Nephron (organoid): ENCODE results near the gene HTT-AS.

Experiments
- H3K27ac Mint-ChIP-seq, 3 experiments: 2 replicates each; pipeline ENCODE4 v1.8.0; 2020; ENCODE audit warnings: mixed read lengths in 3 of 3, mild to moderate bottlenecking in 2 of 3, moderate library complexity in 1 of 3
- H3K27me3 Mint-ChIP-seq: 2 replicates; pipeline ENCODE4 v1.8.0; 2021; ENCODE audit warnings: low read depth, mild to moderate bottlenecking, moderate library complexity, mixed read lengths
- H3K36me3 Mint-ChIP-seq: 2 replicates; pipeline ENCODE4 v1.8.0; 2020; ENCODE audit warnings: low read depth, mixed read lengths
- H3K4me1 Mint-ChIP-seq: 2 replicates; pipeline ENCODE4 v1.8.0; 2020; ENCODE audit warnings: mixed read lengths
- H3K4me3 Mint-ChIP-seq, 3 experiments: 2 replicates each; pipeline ENCODE4 v1.8.0; 2020; ENCODE audit warnings: mild to moderate bottlenecking in 3 of 3, mixed read lengths in 3 of 3, moderate library complexity in 2 of 3
- H3K9me3 Mint-ChIP-seq: 2 replicates; pipeline ENCODE4 v1.8.0; 2020; ENCODE audit warnings: mixed read lengths
- TF ChIP-seq, protein P1 (sequence below), 3 experiments: fragments of 200-600 bp; sonication (generic); IDR thresholded peaks; one replicate each; pipeline ENCODE4 v1.5.0; 2021; ENCODE audit warnings: antibody characterized with exemption in 3 of 3; ENCODE audit not compliant: unreplicated experiment in 3 of 3

The HTT-AS gene

DNA sequence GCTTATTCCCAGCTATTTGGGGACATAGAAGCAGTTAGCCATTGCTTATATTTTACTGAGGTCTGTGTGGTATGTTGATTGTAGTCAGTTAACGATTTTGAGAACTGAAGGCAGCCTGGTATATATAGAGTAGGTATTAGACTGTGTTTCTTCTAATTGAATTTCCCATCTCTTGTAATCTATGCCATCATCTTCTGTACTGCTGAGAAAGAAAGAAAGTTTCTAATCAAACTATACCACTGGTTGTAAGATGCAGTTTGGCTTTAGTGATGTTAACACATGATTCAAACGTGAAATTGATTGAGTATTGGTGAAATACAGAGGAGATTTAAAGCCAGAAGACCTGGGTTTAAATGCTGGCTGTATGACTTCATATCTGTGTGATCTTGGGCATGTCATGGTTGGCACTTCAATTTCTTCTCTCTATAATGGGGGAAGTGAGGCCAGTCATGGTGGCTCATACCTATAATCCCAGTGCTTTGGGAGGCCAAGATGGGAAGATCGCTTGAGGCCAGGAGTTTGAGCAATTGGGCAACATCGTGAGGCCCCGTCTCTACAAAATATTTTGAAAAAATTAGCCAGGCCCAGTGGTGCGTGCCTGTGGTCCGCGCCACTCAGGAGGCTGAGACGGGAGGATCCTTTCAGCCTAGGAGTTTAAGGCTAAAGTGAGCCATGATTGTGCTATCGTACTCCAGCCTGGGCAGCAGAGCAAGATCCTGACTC, 11.8 kb upstream of the HTT-AS start:
- Mint-ChIP-seq H3K4me3 (no peak overlapping the region), H3K4me1 (no peaks in the 10 kb centered on the region), H3K27ac (peak overlapping the region in 1 of 3 experiments; percentile 73), H3K9me3 (no peaks in the 10 kb centered on the region), H3K27me3 (no peaks in the 10 kb centered on the region), H3K36me3 (peaks cover 34% of the 10 kb centered on the region)
- TF ChIP-seq, protein P1, sequence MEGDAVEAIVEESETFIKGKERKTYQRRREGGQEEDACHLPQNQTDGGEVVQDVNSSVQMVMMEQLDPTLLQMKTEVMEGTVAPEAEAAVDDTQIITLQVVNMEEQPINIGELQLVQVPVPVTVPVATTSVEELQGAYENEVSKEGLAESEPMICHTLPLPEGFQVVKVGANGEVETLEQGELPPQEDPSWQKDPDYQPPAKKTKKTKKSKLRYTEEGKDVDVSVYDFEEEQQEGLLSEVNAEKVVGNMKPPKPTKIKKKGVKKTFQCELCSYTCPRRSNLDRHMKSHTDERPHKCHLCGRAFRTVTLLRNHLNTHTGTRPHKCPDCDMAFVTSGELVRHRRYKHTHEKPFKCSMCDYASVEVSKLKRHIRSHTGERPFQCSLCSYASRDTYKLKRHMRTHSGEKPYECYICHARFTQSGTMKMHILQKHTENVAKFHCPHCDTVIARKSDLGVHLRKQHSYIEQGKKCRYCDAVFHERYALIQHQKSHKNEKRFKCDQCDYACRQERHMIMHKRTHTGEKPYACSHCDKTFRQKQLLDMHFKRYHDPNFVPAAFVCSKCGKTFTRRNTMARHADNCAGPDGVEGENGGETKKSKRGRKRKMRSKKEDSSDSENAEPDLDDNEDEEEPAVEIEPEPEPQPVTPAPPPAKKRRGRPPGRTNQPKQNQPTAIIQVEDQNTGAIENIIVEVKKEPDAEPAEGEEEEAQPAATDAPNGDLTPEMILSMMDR (IDR thresholded peaks at IDR 0.05; ENCODE audit: unreplicated experiment in 3 of 3): no peak

- Mint-ChIP-seq H3K9me3 (no peaks in the 10 kb centered on the region), H3K4me3 (no peak overlapping the region), H3K4me1 (no peaks in the 10 kb centered on the region), H3K27ac (peak overlapping the region in 1 of 3 experiments; percentile 26), H3K36me3 (peaks cover 23% of the 10 kb centered on the region), H3K27me3 (no peaks in the 10 kb centered on the region)
- TF ChIP-seq, protein P1 (IDR thresholded peaks at IDR 0.05; ENCODE audit: unreplicated experiment in 3 of 3): no peak
Measured at GRCh38 chr4:3083732-3084131, 9.4 kb upstream of the HTT-AS start.

DNA sequence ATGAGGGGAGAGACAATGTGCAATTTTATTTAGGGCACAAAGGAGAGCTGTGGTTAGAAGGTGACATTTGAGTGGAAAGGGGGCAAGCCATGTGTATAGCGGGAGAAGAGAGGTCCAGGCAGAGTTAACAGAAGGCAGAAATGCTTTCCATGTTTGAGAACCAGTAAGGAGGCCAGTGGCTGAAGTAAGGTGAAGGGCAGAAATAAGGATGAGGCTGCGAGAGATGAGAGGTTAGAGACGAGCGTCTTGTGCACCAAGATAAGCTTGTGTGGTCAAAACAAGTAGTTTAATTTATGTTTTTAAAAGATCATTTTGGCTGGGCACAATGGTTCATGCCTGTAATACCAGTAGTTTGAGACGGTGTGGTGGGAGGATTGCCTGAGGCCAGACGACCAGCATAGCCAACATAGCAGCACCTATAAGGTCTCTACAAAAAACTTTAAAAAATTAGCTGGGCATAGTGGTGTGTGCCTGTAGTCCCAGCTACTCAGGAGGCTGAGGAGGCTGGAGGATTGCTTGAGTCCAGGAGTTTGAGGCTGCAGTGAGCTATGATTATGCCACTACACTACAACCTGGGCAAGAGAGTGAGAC, 8.7 kb upstream of the HTT-AS start:
- peaks cover under 1% of the 10 kb centered on the region for H3K4me1 Mint-ChIP-seq
- H3K4me3 Mint-ChIP-seq: no peak overlapping the region
- no peaks in the 10 kb centered on the region for H3K27me3 Mint-ChIP-seq
- H3K9me3 Mint-ChIP-seq: no peaks in the 10 kb centered on the region
- TF ChIP-seq, protein P1 (IDR thresholded peaks at IDR 0.05; ENCODE audit: unreplicated experiment in 3 of 3): no peak
- no peak overlapping the region for H3K27ac Mint-ChIP-seq
- H3K36me3 Mint-ChIP-seq: peaks cover 18% of the 10 kb centered on the region

GRCh38 chr4:3079694-3080123, 5.4 kb upstream of the HTT-AS start:
- TF ChIP-seq, protein P1 (IDR thresholded peaks at IDR 0.05; ENCODE audit: unreplicated experiment in 3 of 3): no peak
- no peak overlapping the region for H3K4me3 Mint-ChIP-seq
- peaks cover 12% of the 10 kb centered on the region for H3K36me3 Mint-ChIP-seq
- H3K27me3 Mint-ChIP-seq: no peaks in the 10 kb centered on the region
- no peak overlapping the region for H3K27ac Mint-ChIP-seq
- no peaks in the 10 kb centered on the region for H3K9me3 Mint-ChIP-seq
- H3K4me1 Mint-ChIP-seq: peaks cover 21% of the 10 kb centered on the region

DNA sequence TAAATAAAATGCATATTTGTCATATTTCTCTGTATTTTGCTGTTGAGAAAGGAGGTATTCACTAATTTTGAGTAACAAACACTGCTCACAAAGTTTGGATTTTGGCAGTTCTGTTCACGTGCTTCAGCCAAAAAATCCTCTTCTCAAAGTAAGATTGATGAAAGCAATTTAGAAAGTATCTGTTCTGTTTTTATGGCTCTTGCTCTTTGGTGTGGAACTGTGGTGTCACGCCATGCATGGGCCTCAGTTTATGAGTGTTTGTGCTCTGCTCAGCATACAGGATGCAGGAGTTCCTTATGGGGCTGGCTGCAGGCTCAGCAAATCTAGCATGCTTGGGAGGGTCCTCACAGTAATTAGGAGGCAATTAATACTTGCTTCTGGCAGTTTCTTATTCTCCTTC, 3.5 kb upstream of the HTT-AS start:
- no peaks in the 10 kb centered on the region for H3K27me3 Mint-ChIP-seq
- H3K4me1 Mint-ChIP-seq: peaks cover 21% of the 10 kb centered on the region
- TF ChIP-seq, protein P1 (IDR thresholded peaks at IDR 0.05; ENCODE audit: unreplicated experiment in 3 of 3): no peak
- peaks cover 8% of the 10 kb centered on the region for H3K36me3 Mint-ChIP-seq
- H3K4me3 Mint-ChIP-seq: peak overlapping the region; percentile 68 to 81 (median 80)
- H3K9me3 Mint-ChIP-seq: no peaks in the 10 kb centered on the region
- peak overlapping the region in 2 of 3 experiments; percentile 47 to 66 for H3K27ac Mint-ChIP-seq

- Mint-ChIP-seq H3K4me1 (peaks cover 21% of the 10 kb centered on the region), H3K36me3 (peaks cover 8% of the 10 kb centered on the region), H3K27me3 (peaks cover 6% of the 10 kb centered on the region), H3K27ac (peak overlapping the region; percentile 72 to 98 (median 98)), H3K9me3 (no peaks in the 10 kb centered on the region), H3K4me3 (peak overlapping the region; percentile 94 to 96 (median 95))
- TF ChIP-seq, protein P1 (IDR thresholded peaks at IDR 0.05; ENCODE audit: unreplicated experiment in 3 of 3): no peak
Measured at GRCh38 chr4:3075652-3075981, 1.3 kb upstream of the HTT-AS start.
